ENCODE data around the gene RAD51B.
"Not testable (repeated sequence)": the region's sequence is repeated elsewhere in the genome, so short reads cannot be mapped to it uniquely, and the experiment has no call there.

The RAD51B gene

GRCh38 chr14:68752271-68753006 lies 932.9 kb downstream of the RAD51B start:
- no peak for DNase-seq

- no peak for DNase-seq
These were observed 934.1 kb downstream of the RAD51B start for GRCh38 chr14:68753690-68754089.

- no peak for DNase-seq
These were observed 935.4 kb downstream of the RAD51B start for GRCh38 chr14:68755016-68755353.

GRCh38 chr14:68756000-68756481 lies 936.5 kb downstream of the RAD51B start:
- DNase-seq = no peak

GRCh38 chr14:68756734-68757133 lies 937.2 kb downstream of the RAD51B start:
- no peak for DNase-seq

GRCh38 chr14:68757618-68758081 lies 938.1 kb downstream of the RAD51B start:
- DNase-seq = no peak

GRCh38 chr14:68758301-68758700 lies 938.7 kb downstream of the RAD51B start:
- DNase-seq = no peak

GRCh38 chr14:68759017-68759560 lies 939.5 kb downstream of the RAD51B start:
- no peak for DNase-seq

- no peak for DNase-seq
These were observed 940.4 kb downstream of the RAD51B start for GRCh38 chr14:68759937-68760336.

- DNase-seq = no peak
These were observed 941.2 kb downstream of the RAD51B start for GRCh38 chr14:68760761-68761160.

GRCh38 chr14:68761391-68761790 lies 941.8 kb downstream of the RAD51B start:
- DNase-seq = no peak

- no peak for DNase-seq
These were observed 943.6 kb downstream of the RAD51B start for GRCh38 chr14:68762953-68763764.

GRCh38 chr14:68763843-68764242 lies 944.3 kb downstream of the RAD51B start:
- not testable (repeated sequence) for DNase-seq

- DNase-seq = no peak
These were observed 947.0 kb downstream of the RAD51B start for GRCh38 chr14:68766299-68767247.

GRCh38 chr14:68767248-68767645 lies 947.7 kb downstream of the RAD51B start:
- no peak for DNase-seq

GRCh38 chr14:68768316-68768715 lies 948.7 kb downstream of the RAD51B start:
- DNase-seq = no peak

GRCh38 chr14:68770051-68770450 lies 950.5 kb downstream of the RAD51B start:
- no peak for DNase-seq

GRCh38 chr14:68770553-68771286 lies 951.1 kb downstream of the RAD51B start:
- DNase-seq = no peak

- no peak for DNase-seq
These were observed 952.1 kb downstream of the RAD51B start for GRCh38 chr14:68771631-68772030.

GRCh38 chr14:68772761-68773381 lies 953.3 kb downstream of the RAD51B start:
- DNase-seq = no peak
